Left lobe of liver (tissue), 2 donors: ENCODE data around the gene NMNAT2. TPM values are rescaled to one million over a fixed set of nuclear protein-coding genes. Genes with fewer than 3 reads are reported as not detected.

Source experiments
- ATAC-seq: fragments of 200-7000 bp; cut with Tn5 transposase; one replicate; pipeline ENCODE4 v1.9.1; 2020; ENCODE audit warnings: mild to moderate bottlenecking, moderate library complexity
- DNase-seq: peaks from one replicate; pipeline ENCODE4 v3.0.0-alpha.2; 2020; ENCODE audit warnings: low spot score
- total RNA-seq: library from RNA; stranded (reverse); gene quantifications from one replicate; pipeline ENCODE4 v1.2.1, GENCODE V29; 2021
- donor health status: DM: no; HTN: no; CAD: no; lungs with moderate emphysema.
- donor health status: DM: no; HTN: yes; CAD: no.

Gene NMNAT2
- total RNA-seq, 1 donor from 2014 or later = 0.03 TPM

- DNase-seq (no peak), ATAC-seq (no peak)
Measured at GRCh38 chr1:183319606-183320005, 98.6 kb downstream of the NMNAT2 start.

DNA sequence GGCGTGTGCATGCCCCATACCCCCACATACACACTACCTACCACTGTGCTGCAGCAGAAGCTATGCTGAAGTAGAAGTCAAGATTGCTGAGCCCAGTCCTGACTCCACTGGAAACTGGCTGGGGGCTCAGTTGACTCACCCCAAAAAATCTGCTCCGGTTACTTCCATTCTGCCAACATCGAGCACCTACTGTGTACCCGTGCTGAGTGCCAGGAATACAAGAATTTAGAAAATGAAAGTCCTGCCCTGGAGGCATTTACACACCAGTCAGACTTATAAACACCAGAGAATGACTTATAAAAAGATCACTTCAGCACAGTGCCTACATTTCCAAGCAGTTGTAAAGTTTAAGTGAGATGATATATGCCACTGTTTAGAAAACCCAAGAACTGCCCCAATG, 99.1 kb downstream of the NMNAT2 start:
- ATAC-seq (no peak), DNase-seq (no peak)

- ATAC-seq (peak; percentile 99), DNase-seq (peak; percentile 56)
Measured at GRCh38 chr1:183318433-183318832, 99.7 kb downstream of the NMNAT2 start.

DNA sequence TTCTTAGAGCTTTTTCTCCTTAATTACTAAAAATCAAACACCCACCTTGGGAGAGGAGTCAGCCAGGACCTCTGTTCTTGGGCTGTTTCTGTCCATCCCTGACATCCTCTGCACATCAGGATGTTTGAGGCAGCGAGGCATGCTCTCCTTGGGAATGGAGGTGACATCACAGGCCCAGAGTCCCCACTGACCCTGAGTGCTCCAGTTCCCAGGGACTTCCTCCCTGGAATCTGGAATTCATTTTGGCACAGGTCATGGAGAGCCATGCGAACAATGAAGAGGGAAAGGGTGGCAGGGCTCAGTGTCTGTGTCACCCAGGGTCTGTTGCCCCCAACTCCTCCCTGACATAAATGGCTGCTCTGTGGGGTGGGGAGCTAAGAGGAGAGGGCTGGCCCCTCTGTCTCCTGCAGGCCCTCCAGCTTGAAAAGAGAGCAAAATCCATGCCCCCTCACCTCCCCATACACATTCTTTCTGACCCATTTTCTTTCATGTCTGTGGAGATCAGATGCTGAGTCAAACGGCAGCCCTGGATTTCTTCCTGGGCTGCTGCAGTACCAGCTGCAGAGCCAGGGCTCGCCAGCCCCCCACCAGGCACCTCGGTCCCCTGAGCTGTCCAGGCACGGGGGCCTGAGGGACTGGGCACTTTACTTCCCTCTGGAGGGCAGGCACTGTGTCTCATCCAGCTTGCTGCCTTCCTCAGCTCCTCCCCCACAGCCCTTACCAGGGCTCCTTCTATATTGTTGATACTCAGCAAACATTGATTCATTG, 102.0 kb downstream of the NMNAT2 start:
- no peak for DNase-seq
- no peak for ATAC-seq

DNA sequence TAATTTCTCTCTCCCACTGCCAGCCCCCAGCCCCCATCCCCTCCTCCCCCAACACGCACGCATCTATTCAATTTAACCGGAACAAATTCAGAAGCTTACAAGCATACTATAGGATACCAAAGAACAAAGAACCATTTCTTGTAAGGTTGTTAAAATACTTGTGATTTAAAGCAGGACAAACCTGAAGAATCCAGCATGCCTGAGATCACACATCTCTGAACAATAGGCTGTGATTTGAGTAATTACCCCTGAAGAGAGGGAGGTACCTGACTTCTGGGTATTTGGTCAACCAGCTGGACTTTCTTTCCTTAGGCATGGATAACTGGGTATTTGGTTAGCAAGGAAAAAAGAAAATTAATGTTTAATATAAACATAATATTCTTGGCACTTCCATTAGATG, 105.1 kb downstream of the NMNAT2 start:
- no peak for DNase-seq
- ATAC-seq = no peak

DNA sequence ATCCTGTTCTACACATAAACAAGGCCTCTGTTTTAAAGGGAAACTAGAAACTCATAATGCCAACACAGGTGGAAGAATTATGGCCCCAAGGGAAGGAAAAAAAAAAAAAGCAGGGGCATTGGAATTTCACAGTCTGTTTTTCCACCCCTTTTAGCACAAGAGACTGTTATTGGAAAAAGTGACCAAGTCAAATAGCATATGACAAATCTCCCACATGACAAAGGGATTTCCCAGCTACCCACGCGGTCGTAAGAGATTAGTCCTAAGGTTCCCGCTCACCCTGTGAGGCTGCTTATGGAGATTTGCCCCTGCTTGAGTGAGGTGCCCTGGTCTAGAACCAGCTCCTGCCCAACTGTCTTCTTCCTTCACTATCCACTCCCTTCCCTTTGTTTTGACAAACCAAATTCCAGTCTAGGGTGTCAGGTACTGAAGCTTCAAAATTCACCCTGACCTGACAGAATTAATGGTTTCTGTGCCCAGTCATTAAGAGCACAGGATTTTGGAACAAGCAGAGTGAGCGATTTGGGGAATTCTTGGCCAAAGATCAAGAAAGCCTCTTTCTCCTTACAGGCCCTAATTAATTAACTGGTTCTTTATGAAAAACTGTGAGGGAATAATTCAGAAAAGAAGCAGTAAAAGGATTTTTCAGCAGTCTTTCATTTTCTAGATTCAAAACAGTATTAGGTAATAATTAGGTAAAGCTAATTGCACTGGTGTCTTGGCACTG, 107.3 kb downstream of the NMNAT2 start:
- ATAC-seq = no peak
- DNase-seq = no peak

GRCh38 chr1:183308719-183309118, 109.5 kb downstream of the NMNAT2 start:
- ATAC-seq (no peak), DNase-seq (no peak)

GRCh38 chr1:183306317-183307042, 111.7 kb downstream of the NMNAT2 start:
- DNase-seq (peak; percentile 59), ATAC-seq (peak; percentile 99)

DNA sequence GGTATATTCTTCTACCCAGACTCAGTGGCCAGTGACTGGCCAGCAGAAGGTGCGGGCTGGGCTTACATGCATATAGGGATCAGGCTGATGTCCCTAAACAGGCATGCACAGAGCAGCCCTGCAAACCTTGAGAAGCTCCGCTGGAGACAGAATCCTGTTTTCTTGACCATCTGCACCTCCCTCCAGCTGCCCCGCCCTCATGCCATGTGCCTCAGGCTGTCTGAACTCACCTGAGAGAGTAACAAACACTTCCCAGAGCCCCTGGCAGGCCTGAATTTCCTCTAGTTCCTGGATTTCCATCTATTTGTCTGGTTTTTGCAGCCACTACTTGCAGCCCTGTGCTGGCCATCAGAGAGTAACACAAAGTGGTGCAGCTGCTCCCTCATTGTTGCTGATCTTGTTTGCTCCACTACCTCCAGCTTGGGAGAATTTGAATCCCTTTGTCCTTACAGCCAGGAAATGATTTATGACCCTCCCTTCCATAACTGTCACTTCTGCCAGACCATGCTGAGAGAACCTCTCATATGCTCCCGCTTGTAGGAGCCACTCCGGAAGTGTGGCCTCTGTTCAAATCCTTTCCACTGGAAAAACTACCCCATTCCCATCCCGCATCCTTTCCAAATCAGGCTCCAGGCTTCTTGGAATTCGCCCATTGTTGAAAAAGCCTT, 113.6 kb downstream of the NMNAT2 start:
- DNase-seq (no peak), ATAC-seq (no peak)

GRCh38 chr1:183303901-183304300, 114.3 kb downstream of the NMNAT2 start:
- no peak for DNase-seq
- no peak for ATAC-seq

- no peak for DNase-seq
Measured at GRCh38 chr1:183303323-183303645, 114.9 kb downstream of the NMNAT2 start.

DNA sequence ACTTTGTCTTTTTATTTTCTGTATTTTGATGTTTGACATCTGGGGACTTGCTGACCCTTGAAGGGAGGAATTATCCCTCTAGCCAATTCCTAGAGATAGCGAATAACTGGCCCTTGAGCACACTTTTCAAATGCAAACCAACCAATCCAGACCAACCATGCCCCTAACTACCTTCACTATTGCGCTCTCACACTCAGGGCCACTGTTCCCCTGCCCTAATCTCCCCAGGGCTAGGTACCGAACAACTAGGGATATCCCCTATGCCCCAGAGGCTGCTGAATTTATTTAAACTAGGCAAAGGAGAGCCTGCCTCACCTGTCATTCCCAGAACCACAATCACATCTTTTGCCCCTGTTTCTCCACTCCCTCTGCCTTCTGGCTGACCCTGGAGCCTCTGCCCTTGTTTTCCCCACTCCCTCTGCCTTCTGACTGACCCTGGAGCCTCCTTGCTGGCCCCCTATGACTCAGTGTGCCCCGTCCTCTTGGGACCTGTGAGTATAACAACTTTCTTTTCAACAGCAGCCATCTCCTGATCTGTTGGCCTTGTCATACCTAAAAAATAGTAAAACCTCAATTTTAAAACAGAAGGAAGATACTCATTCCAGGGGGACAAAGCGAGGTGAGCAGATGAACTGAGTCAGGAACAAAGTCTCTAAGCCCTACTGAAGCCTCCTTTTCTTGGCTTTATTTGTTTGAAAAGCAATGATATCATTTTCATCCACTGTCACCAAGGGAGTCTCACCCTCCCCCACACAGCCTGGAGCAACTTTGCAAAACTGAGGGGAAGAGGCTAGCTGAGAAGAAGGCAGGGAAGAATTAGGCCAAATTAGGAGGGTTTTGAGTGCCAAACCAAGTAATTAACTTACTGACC, 115.5 kb downstream of the NMNAT2 start:
- DNase-seq (no peak), ATAC-seq (no peak)

More at GRCh38 chr1:183303323-183303645, 114.9 kb downstream of the NMNAT2 start:
- no peak for ATAC-seq

GRCh38 chr1:183301239-183301638, 116.9 kb downstream of the NMNAT2 start:
- DNase-seq = no peak
- no peak for ATAC-seq

DNA sequence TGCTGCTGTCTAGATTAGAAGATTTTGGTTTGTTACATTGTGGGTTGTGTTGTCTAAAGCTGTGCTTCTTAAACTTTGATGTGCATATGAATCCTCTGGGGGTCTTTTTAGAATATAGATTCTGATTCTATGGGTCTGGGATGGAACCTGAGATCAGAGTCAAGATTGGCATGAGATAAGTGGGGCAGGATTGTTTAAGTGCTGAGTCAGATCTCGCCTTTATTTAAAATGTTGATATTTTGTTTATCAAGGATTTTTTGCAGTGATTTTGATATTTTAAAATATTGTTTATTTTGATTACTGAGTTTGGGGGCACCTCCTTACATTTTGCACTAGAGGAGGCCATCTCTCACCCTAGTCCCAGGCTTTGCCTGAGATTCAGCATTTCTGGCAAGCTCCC, 117.4 kb downstream of the NMNAT2 start:
- DNase-seq (no peak), ATAC-seq (no peak)

GRCh38 chr1:183300395-183300794, 117.8 kb downstream of the NMNAT2 start:
- DNase-seq (no peak), ATAC-seq (no peak)

GRCh38 chr1:183296782-183297181, 121.4 kb downstream of the NMNAT2 start:
- no peak for DNase-seq
- ATAC-seq = no peak

DNA sequence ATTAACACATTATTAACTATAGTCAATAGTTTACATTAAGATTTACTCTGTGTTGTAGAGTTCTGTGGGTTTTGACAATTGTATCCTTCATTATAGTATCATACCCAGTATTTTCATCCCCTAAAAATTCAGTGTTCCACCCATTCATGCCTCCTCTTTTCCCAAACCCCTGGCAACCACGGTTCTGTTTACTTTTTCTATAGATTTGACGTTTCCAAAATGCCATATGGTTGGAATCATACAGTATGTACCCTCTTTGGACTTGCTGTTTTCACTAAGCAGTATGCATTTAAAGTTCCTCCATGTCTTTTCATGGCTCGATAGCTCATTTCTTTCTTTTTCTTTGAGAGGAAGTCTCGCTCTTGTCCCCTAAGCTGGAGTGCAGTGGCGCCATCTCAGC, 122.7 kb downstream of the NMNAT2 start:
- ATAC-seq (no peak), DNase-seq (no peak)

DNA sequence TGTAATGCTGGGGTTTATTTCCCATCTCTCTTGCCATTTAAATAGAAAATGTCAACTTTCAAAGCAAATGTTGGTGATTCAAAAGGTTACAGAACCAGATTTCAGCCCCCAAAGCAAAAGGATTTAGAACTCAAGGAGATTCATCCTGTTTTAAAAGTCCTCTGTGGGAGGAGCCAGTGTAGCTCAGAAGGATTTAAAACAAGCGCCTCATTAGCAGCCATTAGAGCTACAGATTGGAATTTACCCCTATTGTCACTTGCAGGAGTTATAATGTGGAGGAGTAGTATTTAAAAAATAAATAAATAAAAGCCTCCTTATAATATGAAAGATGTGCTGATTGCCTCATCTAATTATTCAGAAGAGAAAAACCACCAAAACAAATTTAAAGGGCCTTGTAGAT, 124.3 kb downstream of the NMNAT2 start:
- ATAC-seq (no peak), DNase-seq (no peak)

DNA sequence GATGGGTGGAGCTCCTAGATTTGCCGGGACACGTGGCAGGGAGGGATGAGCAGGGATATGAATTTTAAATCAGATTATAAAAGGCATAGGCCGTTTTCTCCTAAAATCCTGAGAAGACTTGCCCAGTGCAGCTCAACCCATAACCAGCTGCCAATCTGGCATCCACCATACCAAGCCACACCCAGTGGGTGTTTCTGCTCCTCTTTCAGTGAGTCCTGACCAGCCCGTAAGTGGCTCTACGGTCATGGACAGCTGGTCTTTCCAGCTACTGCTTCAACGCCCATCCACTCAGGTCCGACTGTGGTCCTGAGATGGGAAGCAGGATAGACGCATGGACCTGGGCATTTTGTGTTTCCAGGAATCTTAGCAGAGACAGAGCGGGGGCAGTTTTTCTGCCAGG, 124.9 kb downstream of the NMNAT2 start:
- ATAC-seq = no peak
- no peak for DNase-seq

DNA sequence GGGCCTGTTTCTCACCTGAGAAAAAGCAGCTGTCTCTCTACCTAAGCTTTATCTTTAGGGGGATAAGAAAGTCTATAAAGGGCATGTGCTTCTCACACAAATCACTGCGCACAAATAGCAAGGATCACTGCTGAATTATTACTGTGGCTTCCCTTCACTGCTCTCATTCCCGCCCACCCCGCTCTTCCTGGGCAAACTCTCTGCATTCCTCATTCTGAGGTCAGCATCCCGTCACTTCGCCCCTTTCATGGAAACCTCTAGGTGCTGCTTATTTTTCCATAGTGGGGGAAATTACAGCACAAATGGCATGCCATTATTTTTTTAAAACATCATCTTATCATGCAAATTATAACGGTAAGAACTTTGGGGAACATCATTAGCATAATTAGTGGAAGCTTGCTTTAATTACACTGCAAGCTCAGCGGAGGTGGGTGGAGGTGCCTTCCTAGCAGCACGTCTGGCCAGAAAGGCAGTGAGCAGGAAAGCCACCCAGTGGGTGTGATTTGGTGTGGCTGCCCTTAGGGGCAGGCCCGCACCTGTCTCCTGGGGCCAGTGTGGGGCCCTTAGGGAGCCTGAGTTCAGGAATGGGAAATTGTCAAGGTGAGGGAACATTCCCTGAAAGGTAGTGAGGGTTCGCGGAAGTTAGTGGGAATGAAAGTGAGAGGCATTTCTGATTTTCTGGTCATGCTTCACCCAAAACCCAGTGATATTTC, 126.2 kb downstream of the NMNAT2 start:
- no peak for ATAC-seq
- no peak for DNase-seq
